BLaER1 treated with 17β-estradiol and CSF1 and Interleukin-3, amounts not matched to agents 10 nM and 100 nM (cell line): Measurements from ENCODE around the gene LDHD.

Experiments
- H3K27ac ChIP-seq, 11 experiments: shearing (Covaris generic); formaldehyde crosslinking; 2 replicates each; pipeline ENCODE4 v1.8.1; 2022
- H3K27me3 ChIP-seq, 11 experiments: shearing (Covaris generic); formaldehyde crosslinking; 2 replicates each; pipeline ENCODE4 v1.8.1; 2022
- H3K36me3 ChIP-seq, 11 experiments: shearing (Covaris generic); formaldehyde crosslinking; 2 replicates each; pipeline ENCODE4 v1.8.1; 2022
- H3K4me1 ChIP-seq, 10 experiments: shearing (Covaris generic); formaldehyde crosslinking; 2 replicates each; pipeline ENCODE4 v1.8.1; 2022
- H3K4me2 ChIP-seq, 11 experiments: shearing (Covaris generic); formaldehyde crosslinking; 2 replicates each; pipeline ENCODE4 v1.8.1; 2022
- H3K4me3 ChIP-seq, 10 experiments: shearing (Covaris generic); formaldehyde crosslinking; 2 replicates each; pipeline ENCODE4 v1.8.1; 2022
- H3K9ac ChIP-seq, 11 experiments: shearing (Covaris generic); formaldehyde crosslinking; 2 replicates each; pipeline ENCODE4 v1.8.1; 2022
- H3K9me3 ChIP-seq, 11 experiments: shearing (Covaris generic); formaldehyde crosslinking; replicated peaks in 1 of 11; 2 replicates each; pipeline ENCODE4 v1.8.1; 2022
- H4K20me1 ChIP-seq, 11 experiments: shearing (Covaris generic); formaldehyde crosslinking; 2 replicates each; pipeline ENCODE4 v1.8.1; 2022
- Cebpa-rat ChIP-seq, 11 experiments: shearing (Covaris generic); IDR thresholded peaks; 2 replicates each; pipeline ENCODE4 v1.8.1; 2022

The LDHD gene

GRCh38 chr16:75111961-75112733 is 4.4 kb downstream of the LDHD start:
- peaks cover 63 to 77% (median 71%) of the 10 kb centered on the region in 10 experiments for H3K4me1 ChIP-seq
- H3K9ac ChIP-seq: peak overlapping the region; percentile 42 to 91 (median 85); a peak in 19 of 22 replicates
- peak overlapping the region; percentile 93 to 99 (median 96) for H3K4me2 ChIP-seq

DNA sequence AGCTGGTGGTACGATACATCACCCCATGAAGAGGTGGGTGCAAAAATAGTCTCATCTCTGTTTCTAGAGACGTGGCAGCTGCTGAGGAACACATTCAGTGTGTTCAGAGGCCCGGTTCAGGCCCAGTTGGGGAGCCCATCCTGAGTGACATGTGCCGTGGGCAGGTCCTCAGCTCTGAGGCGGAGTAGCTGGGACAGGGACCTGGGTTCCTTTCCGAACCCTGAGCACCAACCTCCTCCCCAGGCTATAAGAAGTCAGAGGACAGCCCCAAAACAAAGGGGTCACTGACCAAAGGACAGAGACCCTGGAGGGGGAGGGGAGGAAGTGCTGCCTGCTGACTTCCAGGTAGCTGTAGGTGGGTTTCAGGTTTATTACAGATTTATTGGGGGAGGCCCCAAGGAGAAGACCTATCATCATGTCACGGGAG is 5.1 kb downstream of the LDHD start:
- TF ChIP-seq Cebpa-rat (IDR thresholded peaks at IDR 0.05): no peak
- Histone ChIP-seq H3K4me3 (peak overlapping the region in 3 of 10 experiments; percentile 26 to 53 (median 32); a peak in 4 of 20 replicates), H3K4me1 (peaks cover 70 to 83% (median 77%) of the 10 kb centered on the region in 10 experiments), H3K27ac (peak overlapping the region in 10 of 11 experiments; percentile 30 to 99 (median 96); a peak in 18 of 22 replicates), H4K20me1 (peaks cover 0 to 30% (median 14%) of the 10 kb centered on the region in 11 experiments; a peak in 7 of 22 replicates), H3K27me3 (peaks cover 0 to 19% (median 0%) of the 10 kb centered on the region in 11 experiments; a peak in 6 of 22 replicates), H3K36me3 (peaks cover 0 to 6% (median 3%) of the 10 kb centered on the region in 11 experiments; a peak in 7 of 22 replicates), H3K9ac (peak overlapping the region; percentile 42 to 91 (median 85); a peak in 21 of 22 replicates), H3K4me2 (peak overlapping the region; percentile 93 to 99 (median 96)), H3K9me3 (peaks cover 0 to 7% (median 0%) of the 10 kb centered on the region in 11 experiments; a peak in 5 of 22 replicates)

More at GRCh38 chr16:75111961-75112733, 4.4 kb downstream of the LDHD start:
- peaks cover 0 to 19% (median 0%) of the 10 kb centered on the region in 11 experiments; a peak in 6 of 22 replicates for H3K27me3 ChIP-seq
- TF ChIP-seq Cebpa-rat (IDR thresholded peaks at IDR 0.05): no peak
- H3K27ac ChIP-seq: peak overlapping the region in 10 of 11 experiments; percentile 30 to 99 (median 96); a peak in 18 of 22 replicates
- peak overlapping the region in 6 of 10 experiments; percentile 25 to 32 (median 27); a peak in 10 of 20 replicates for H3K4me3 ChIP-seq
- H3K9me3 ChIP-seq: peaks cover 0 to 13% (median 0%) of the 10 kb centered on the region in 11 experiments; a peak in 5 of 22 replicates
- peaks cover 0 to 30% (median 14%) of the 10 kb centered on the region in 11 experiments; a peak in 7 of 22 replicates for H4K20me1 ChIP-seq
- no peaks in the 10 kb centered on the region; a peak in 1 of 22 replicates for H3K36me3 ChIP-seq

DNA sequence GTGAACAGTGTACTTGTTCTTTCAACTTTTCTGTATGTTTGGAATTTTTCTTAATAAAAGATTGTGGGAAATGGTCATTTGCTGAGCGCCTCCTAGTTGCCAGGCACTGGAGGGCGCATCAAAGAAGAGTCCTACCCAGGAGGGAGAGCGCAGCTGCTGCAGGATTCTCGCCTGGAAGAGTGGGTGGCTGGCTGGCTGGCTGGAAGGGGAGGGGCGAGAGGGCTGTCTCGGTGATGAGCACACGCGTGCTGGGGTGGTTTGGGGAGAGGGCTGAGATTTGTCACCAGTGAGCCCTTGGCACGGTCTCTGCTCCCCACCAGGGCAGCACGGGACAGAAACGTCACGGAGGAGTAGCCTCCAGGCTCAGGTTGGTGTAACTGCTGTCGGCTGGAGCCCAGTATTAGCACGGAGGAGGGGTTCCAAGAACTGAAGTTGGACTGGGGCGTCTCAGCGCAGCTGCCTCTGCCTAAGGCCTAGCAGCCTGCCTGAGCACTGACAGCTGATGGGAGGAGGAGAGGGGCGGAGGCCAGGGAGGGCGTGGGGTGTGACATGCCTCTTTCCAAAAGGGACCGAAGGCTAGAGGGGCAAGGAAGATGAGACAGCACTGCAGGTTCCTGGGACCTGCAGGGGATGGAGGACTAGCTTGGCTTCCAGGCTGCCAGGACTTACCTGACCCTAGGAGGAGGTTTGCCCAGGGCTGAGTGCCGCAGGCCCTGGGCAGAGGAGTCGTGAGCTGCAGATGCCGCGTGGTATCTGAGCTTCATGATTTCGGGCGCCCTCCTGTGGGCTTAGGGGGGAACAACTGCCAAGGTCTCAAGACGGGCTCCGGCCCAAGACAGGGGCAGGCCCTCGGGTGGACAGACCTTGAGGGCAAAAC is 5.7 kb downstream of the LDHD start:
- peaks cover 0 to 19% (median 0%) of the 10 kb centered on the region in 11 experiments; a peak in 6 of 22 replicates for H3K27me3 ChIP-seq
- peak overlapping the region; percentile 1 to 62 (median 54); a peak in 19 of 20 replicates for H3K4me3 ChIP-seq
- peak overlapping the region; percentile 93 to 99 (median 96) for H3K4me2 ChIP-seq
- H3K27ac ChIP-seq: peak overlapping the region in 9 of 11 experiments; percentile 90 to 99 (median 96); a peak in 19 of 22 replicates
- H3K4me1 ChIP-seq: peaks cover 76 to 89% (median 80%) of the 10 kb centered on the region in 10 experiments
- peak overlapping the region in 10 of 11 experiments; percentile 66 to 91 (median 86); a peak in 20 of 22 replicates for H3K9ac ChIP-seq
- no peak for TF ChIP-seq Cebpa-rat (IDR thresholded peaks at IDR 0.05)
- peaks cover 0 to 12% (median 7%) of the 10 kb centered on the region in 11 experiments; a peak in 7 of 22 replicates for H3K36me3 ChIP-seq
- H3K9me3 ChIP-seq: peaks cover 0 to 6% (median 0%) of the 10 kb centered on the region in 11 experiments; a peak in 1 of 22 replicates
- peaks cover 0 to 30% (median 14%) of the 10 kb centered on the region in 11 experiments; a peak in 7 of 22 replicates for H4K20me1 ChIP-seq

- Histone ChIP-seq H3K4me3 (peak overlapping the region; percentile 18 to 62 (median 54)), H3K36me3 (peaks cover 0 to 13% (median 7%) of the 10 kb centered on the region in 11 experiments; a peak in 7 of 22 replicates), H3K4me2 (peak overlapping the region; percentile 93 to 99 (median 96)), H4K20me1 (peaks cover 0 to 33% (median 14%) of the 10 kb centered on the region in 11 experiments; a peak in 8 of 22 replicates), H3K9me3 (peaks cover 0 to 5% (median 0%) of the 10 kb centered on the region in 11 experiments; a peak in 1 of 22 replicates), H3K4me1 (peaks cover 82 to 91% (median 87%) of the 10 kb centered on the region in 10 experiments), H3K9ac (peak overlapping the region; percentile 65 to 91 (median 85)), H3K27me3 (peaks cover 0 to 19% (median 0%) of the 10 kb centered on the region in 11 experiments; a peak in 6 of 22 replicates), H3K27ac (peak overlapping the region; percentile 38 to 99 (median 95); a peak in 21 of 22 replicates)
- TF ChIP-seq Cebpa-rat (IDR thresholded peaks at IDR 0.05): no peak
Measured at GRCh38 chr16:75109732-75110243, 6.8 kb downstream of the LDHD start.

- peaks cover 0 to 38% (median 17%) of the 10 kb centered on the region in 11 experiments; a peak in 8 of 22 replicates for H4K20me1 ChIP-seq
- H3K4me2 ChIP-seq: peak overlapping the region; percentile 93 to 99 (median 96)
- peak in 3 of 11 experiments; percentile 10 to 59 (median 30); a peak in 3 of 22 replicates for TF ChIP-seq Cebpa-rat (IDR thresholded peaks at IDR 0.05)
- H3K9ac ChIP-seq: peak overlapping the region; percentile 65 to 91 (median 85)
- H3K9me3 ChIP-seq: no peaks in the 10 kb centered on the region
- peaks cover 0 to 19% (median 0%) of the 10 kb centered on the region in 11 experiments; a peak in 6 of 22 replicates for H3K27me3 ChIP-seq
- H3K27ac ChIP-seq: peak overlapping the region; percentile 38 to 99 (median 95)
- H3K4me1 ChIP-seq: peaks cover 89 to 98% (median 95%) of the 10 kb centered on the region in 10 experiments
- peak overlapping the region; percentile 18 to 62 (median 54) for H3K4me3 ChIP-seq
- H3K36me3 ChIP-seq: peaks cover 0 to 18% (median 7%) of the 10 kb centered on the region in 11 experiments; a peak in 7 of 22 replicates
Measured at GRCh38 chr16:75108792-75109731, 7.5 kb downstream of the LDHD start.

- no peak for TF ChIP-seq Cebpa-rat (IDR thresholded peaks at IDR 0.05)
- peaks cover 0 to 6% (median 0%) of the 10 kb centered on the region in 11 experiments; a peak in 4 of 22 replicates for H3K27me3 ChIP-seq
- peak overlapping the region; percentile 23 to 99 (median 95); a peak in 20 of 22 replicates for H3K27ac ChIP-seq
- H3K9me3 ChIP-seq: no peaks in the 10 kb centered on the region
- H3K4me1 ChIP-seq: peaks cover 87 to 98% (median 97%) of the 10 kb centered on the region in 10 experiments
- peak overlapping the region; percentile 93 to 99 (median 96) for H3K4me2 ChIP-seq
- H3K36me3 ChIP-seq: peaks cover 0 to 28% (median 13%) of the 10 kb centered on the region in 11 experiments; a peak in 13 of 22 replicates
- H4K20me1 ChIP-seq: peaks cover 0 to 26% (median 17%) of the 10 kb centered on the region in 11 experiments; a peak in 8 of 22 replicates
- peak overlapping the region; percentile 21 to 91 (median 85); a peak in 20 of 22 replicates for H3K9ac ChIP-seq
- H3K4me3 ChIP-seq: peak overlapping the region in 9 of 10 experiments; percentile 15 to 58 (median 47); a peak in 16 of 20 replicates
Measured at GRCh38 chr16:75107505-75107904, 9.1 kb downstream of the LDHD start.
